ENCODE data around the gene CARD11.

- no peak for TF ChIP-seq POLR2A (IDR thresholded peaks at IDR 0.05; ENCODE audit: low read length)
- no peak for TF ChIP-seq GATA1 (IDR thresholded peaks at IDR 0.05; ENCODE audit: low read depth, low read length)
Measured at GRCh38 chr7:3033581-3033980, 10.1 kb downstream of the CARD11 start.
